SK-N-SH treated with all-trans-retinoic acid at 6 μM for 48 hours (cell line): ENCODE measurements around the gene NPPA.

Experiments used
- ATAC-seq: fragments of 200-7000 bp; cut with Tn5 transposase; 3 replicates; pipeline ENCODE4 v1.9.1; 2020; ENCODE audit warnings: mild to moderate bottlenecking, moderate library complexity
- ARNTL ChIP-seq: fragments of 450-650 bp; formaldehyde crosslinking; IDR thresholded peaks from 2 replicates; pipeline ENCODE4 v1.5.0; 2020; ENCODE audit warnings: low read depth, mild to moderate bottlenecking, moderate library complexity, borderline replicate concordance
- BACH2 ChIP-seq: fragments of 250-450 bp; sonication (Bioruptor Pico); IDR thresholded peaks from 2 replicates; pipeline ENCODE4 v1.9.0; 2021; ENCODE audit warnings: mild to moderate bottlenecking, borderline replicate concordance
- CSDC2 ChIP-seq: fragments of 250-450 bp; sonication (Bioruptor Pico); IDR thresholded peaks from 2 replicates; pipeline ENCODE4 v1.5.0; 2020; ENCODE audit warnings: mild to moderate bottlenecking, moderate library complexity
- ESRRG ChIP-seq: fragments of 250-450 bp; sonication (Bioruptor Pico); IDR thresholded peaks from 2 replicates; pipeline ENCODE4 v1.6.1; 2021; ENCODE audit warnings: mild to moderate bottlenecking
- GLIS3 ChIP-seq: fragments of 250-450 bp; sonication (Bioruptor Pico); IDR thresholded peaks from 2 replicates; pipeline ENCODE4 v1.5.0; 2020; ENCODE audit warnings: mild to moderate bottlenecking, moderate library complexity
- ISL1 ChIP-seq: fragments of 250-450 bp; sonication (Bioruptor Pico); IDR thresholded peaks from 2 replicates; pipeline ENCODE4 v2.1.2; 2022; ENCODE audit warnings: mild to moderate bottlenecking, moderate library complexity
- OSR1 ChIP-seq: fragments of 250-450 bp; sonication (Bioruptor Pico); IDR thresholded peaks from 2 replicates; pipeline ENCODE4 v1.8.0; 2022; ENCODE audit warnings: moderate library complexity, mild to moderate bottlenecking, inconsistent platforms
- PPARA ChIP-seq: fragments of 250-450 bp; sonication (Bioruptor Pico); IDR thresholded peaks from 2 replicates; pipeline ENCODE4 v1.5.0; 2020; ENCODE audit warnings: mild to moderate bottlenecking, borderline replicate concordance
- RARB ChIP-seq: fragments of 250-450 bp; sonication (Bioruptor Pico); IDR thresholded peaks from 2 replicates; pipeline ENCODE4 v1.8.0; 2021; ENCODE audit warnings: mild to moderate bottlenecking, moderate library complexity
- SNAI2 ChIP-seq: fragments of 250-450 bp; sonication (Bioruptor Pico); IDR thresholded peaks from 2 replicates; pipeline ENCODE4 v1.5.0; 2020; ENCODE audit warnings: mild to moderate bottlenecking, moderate library complexity
- TCF4 ChIP-seq: fragments of 250-450 bp; sonication (Bioruptor Pico); IDR thresholded peaks from 2 replicates; pipeline ENCODE4 v1.8.0; 2021; ENCODE audit warnings: mild to moderate bottlenecking, moderate library complexity, borderline replicate concordance
- ZC3H10 ChIP-seq: fragments of 250-450 bp; sonication (Bioruptor Pico); IDR thresholded peaks from 2 replicates; pipeline ENCODE4 v1.5.1; 2021; ENCODE audit warnings: mild to moderate bottlenecking, moderate library complexity
- ZFP3 ChIP-seq: fragments of 250-450 bp; sonication (Bioruptor Pico); IDR thresholded peaks from 2 replicates; pipeline ENCODE4 v1.5.0; 2020; ENCODE audit warnings: mild to moderate bottlenecking, moderate library complexity
- ZFP30 ChIP-seq: fragments of 450-650 bp; formaldehyde crosslinking; IDR thresholded peaks from 2 replicates; pipeline ENCODE4 v1.5.0; 2022; ENCODE audit warnings: mild to moderate bottlenecking, moderate library complexity
- ZNF565 ChIP-seq: fragments of 450-650 bp; formaldehyde crosslinking; conservative IDR thresholded peaks from 2 replicates; pipeline ENCODE4 v1.5.0; 2020; ENCODE audit warnings: low read depth, mild to moderate bottlenecking, moderate library complexity
- ZNF70 ChIP-seq: fragments of 450-650 bp; formaldehyde crosslinking; IDR thresholded peaks from 2 replicates; pipeline ENCODE4 v1.5.0; 2020; ENCODE audit warnings: mild to moderate bottlenecking, moderate library complexity
- TF ChIP-seq, protein P1 (sequence below): fragments of 250-450 bp; sonication (Bioruptor Pico); IDR thresholded peaks from 2 replicates; pipeline ENCODE4 v1.5.0; 2020; ENCODE audit warnings: mild to moderate bottlenecking, moderate library complexity
- TF ChIP-seq, protein P2 (sequence below): fragments of 250-450 bp; sonication (Bioruptor Pico); IDR thresholded peaks from 2 replicates; pipeline ENCODE4 v1.8.0; 2020; ENCODE audit warnings: mild to moderate bottlenecking, moderate library complexity, borderline replicate concordance
- TF ChIP-seq, protein P3 (sequence below): fragments of 250-450 bp; sonication (Bioruptor Pico); IDR thresholded peaks from 2 replicates; pipeline ENCODE4 v1.5.1; 2021; ENCODE audit warnings: mild to moderate bottlenecking, moderate library complexity
- TF ChIP-seq, protein P4 (sequence below): fragments of 250-450 bp; sonication (Bioruptor Pico); IDR thresholded peaks from 2 replicates; pipeline ENCODE4 v1.5.1; 2020; ENCODE audit warnings: low read depth, mild to moderate bottlenecking, moderate library complexity

The NPPA gene

DNA sequence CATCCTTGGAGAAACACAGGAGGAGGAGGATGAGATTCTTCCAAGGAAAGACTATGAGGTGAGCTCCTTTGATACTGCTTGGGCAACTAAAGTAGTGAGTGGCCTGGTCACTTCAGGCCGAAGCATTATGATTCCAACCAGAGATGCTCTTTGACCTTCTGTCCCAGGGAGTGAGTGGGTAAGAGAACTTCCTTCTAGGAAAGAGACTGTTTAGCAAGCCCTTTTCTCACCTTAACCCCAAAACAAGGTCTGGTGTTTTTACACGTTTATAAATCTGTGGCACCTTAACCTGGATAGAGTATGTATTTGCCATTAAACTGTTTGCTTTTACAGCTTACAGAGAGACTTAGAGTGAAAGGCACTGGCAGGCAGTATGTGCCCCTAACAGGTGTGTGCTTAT, 40.5 kb downstream of the NPPA start:
- ATAC-seq: no peak
- TF ChIP-seq ISL1 (CRISPR knock-in tag): no peak
- no peak for TF ChIP-seq ZNF565 (CRISPR knock-in tag)
- no peak for TF ChIP-seq SNAI2
- TF ChIP-seq, protein P1, sequence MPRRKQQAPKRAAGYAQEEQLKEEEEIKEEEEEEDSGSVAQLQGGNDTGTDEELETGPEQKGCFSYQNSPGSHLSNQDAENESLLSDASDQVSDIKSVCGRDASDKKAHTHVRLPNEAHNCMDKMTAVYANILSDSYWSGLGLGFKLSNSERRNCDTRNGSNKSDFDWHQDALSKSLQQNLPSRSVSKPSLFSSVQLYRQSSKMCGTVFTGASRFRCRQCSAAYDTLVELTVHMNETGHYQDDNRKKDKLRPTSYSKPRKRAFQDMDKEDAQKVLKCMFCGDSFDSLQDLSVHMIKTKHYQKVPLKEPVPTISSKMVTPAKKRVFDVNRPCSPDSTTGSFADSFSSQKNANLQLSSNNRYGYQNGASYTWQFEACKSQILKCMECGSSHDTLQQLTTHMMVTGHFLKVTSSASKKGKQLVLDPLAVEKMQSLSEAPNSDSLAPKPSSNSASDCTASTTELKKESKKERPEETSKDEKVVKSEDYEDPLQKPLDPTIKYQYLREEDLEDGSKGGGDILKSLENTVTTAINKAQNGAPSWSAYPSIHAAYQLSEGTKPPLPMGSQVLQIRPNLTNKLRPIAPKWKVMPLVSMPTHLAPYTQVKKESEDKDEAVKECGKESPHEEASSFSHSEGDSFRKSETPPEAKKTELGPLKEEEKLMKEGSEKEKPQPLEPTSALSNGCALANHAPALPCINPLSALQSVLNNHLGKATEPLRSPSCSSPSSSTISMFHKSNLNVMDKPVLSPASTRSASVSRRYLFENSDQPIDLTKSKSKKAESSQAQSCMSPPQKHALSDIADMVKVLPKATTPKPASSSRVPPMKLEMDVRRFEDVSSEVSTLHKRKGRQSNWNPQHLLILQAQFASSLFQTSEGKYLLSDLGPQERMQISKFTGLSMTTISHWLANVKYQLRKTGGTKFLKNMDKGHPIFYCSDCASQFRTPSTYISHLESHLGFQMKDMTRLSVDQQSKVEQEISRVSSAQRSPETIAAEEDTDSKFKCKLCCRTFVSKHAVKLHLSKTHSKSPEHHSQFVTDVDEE: no peak
- TF ChIP-seq GLIS3 (CRISPR knock-in tag): no peak
- no peak for TF ChIP-seq BACH2
- TF ChIP-seq, protein P2, sequence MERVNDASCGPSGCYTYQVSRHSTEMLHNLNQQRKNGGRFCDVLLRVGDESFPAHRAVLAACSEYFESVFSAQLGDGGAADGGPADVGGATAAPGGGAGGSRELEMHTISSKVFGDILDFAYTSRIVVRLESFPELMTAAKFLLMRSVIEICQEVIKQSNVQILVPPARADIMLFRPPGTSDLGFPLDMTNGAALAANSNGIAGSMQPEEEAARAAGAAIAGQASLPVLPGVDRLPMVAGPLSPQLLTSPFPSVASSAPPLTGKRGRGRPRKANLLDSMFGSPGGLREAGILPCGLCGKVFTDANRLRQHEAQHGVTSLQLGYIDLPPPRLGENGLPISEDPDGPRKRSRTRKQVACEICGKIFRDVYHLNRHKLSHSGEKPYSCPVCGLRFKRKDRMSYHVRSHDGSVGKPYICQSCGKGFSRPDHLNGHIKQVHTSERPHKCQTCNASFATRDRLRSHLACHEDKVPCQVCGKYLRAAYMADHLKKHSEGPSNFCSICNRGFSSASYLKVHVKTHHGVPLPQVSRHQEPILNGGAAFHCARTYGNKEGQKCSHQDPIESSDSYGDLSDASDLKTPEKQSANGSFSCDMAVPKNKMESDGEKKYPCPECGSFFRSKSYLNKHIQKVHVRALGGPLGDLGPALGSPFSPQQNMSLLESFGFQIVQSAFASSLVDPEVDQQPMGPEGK: no peak
- no peak for TF ChIP-seq OSR1 (CRISPR knock-in tag)
- TF ChIP-seq, protein P3, sequence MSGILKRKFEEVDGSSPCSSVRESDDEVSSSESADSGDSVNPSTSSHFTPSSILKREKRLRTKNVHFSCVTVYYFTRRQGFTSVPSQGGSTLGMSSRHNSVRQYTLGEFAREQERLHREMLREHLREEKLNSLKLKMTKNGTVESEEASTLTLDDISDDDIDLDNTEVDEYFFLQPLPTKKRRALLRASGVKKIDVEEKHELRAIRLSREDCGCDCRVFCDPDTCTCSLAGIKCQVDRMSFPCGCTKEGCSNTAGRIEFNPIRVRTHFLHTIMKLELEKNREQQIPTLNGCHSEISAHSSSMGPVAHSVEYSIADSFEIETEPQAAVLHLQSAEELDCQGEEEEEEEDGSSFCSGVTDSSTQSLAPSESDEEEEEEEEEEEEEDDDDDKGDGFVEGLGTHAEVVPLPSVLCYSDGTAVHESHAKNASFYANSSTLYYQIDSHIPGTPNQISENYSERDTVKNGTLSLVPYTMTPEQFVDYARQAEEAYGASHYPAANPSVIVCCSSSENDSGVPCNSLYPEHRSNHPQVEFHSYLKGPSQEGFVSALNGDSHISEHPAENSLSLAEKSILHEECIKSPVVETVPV: no peak
- TF ChIP-seq, protein P4, sequence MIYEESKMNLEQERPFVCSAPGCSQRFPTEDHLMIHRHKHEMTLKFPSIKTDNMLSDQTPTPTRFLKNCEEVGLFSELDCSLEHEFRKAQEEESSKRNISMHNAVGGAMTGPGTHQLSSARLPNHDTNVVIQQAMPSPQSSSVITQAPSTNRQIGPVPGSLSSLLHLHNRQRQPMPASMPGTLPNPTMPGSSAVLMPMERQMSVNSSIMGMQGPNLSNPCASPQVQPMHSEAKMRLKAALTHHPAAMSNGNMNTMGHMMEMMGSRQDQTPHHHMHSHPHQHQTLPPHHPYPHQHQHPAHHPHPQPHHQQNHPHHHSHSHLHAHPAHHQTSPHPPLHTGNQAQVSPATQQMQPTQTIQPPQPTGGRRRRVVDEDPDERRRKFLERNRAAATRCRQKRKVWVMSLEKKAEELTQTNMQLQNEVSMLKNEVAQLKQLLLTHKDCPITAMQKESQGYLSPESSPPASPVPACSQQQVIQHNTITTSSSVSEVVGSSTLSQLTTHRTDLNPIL (CRISPR knock-in tag): no peak
- TF ChIP-seq ARNTL: no peak
- TF ChIP-seq PPARA (CRISPR knock-in tag): no peak
- no peak for TF ChIP-seq RARB (CRISPR knock-in tag)
- TF ChIP-seq ZFP30 (CRISPR knock-in tag): no peak
- no peak for TF ChIP-seq CSDC2 (CRISPR knock-in tag)
- TF ChIP-seq TCF4 (CRISPR knock-in tag): no peak
- TF ChIP-seq ZC3H10 (CRISPR knock-in tag): no peak
- TF ChIP-seq ESRRG (CRISPR knock-in tag): no peak

DNA sequence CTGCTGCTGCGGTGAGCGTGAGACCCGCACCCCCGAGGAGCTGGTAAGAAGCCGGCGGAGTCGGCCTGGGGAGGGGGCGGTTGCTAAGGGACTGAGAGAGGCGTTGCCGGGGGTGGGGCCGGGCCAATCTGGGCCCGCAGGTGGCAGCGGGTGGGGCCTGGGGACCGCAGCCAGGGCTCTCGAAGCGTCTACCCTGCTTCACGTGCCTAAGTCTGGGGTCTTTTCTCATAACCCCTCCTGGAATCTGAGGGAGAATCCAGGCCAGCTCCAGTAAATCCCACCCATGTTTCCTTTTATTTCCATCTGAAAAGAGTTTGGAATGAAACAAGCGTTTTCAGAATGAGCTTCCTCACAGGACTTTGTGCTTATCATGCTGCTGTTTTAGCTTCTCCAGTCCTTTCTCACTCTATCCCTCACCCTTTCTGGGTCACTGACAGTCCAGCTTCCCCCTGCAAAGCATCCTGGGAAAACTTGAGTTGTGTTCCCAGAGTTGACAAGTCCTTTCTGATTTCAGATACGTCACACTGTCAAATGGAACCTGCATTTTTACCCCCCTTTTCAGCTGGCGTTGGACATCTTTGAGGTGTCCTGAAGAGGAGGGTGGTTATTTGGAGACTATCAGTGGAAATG, 41.2 kb downstream of the NPPA start:
- TF ChIP-seq ZC3H10 (CRISPR knock-in tag) (no peak), TCF4 (CRISPR knock-in tag) (no peak), CSDC2 (CRISPR knock-in tag) (no peak), ZNF70 (CRISPR knock-in tag) (no peak), ESRRG (CRISPR knock-in tag) (no peak), BACH2 (no peak), GLIS3 (CRISPR knock-in tag) (no peak), RARB (CRISPR knock-in tag) (no peak), ZFP3 (CRISPR knock-in tag) (no peak), ZFP30 (CRISPR knock-in tag) (no peak)
- TF ChIP-seq, protein P4 (CRISPR knock-in tag): no peak
- TF ChIP-seq, protein P3: no peak
- TF ChIP-seq, protein P1: no peak
- peak; percentile 36 for ATAC-seq
